Ishikawa (cell line): ENCODE measurements around the gene PER2.

ENCODE experiments used
- CEBPB ChIP-seq: IDR thresholded peaks from 2 replicates; pipeline ENCODE4 v1.6.1; 2012
- CREB1 ChIP-seq: IDR thresholded peaks from 2 replicates; pipeline ENCODE4 v1.6.1; 2012; ENCODE audit warnings: low read depth
- EGR1 ChIP-seq: IDR thresholded peaks from 2 replicates; pipeline ENCODE4 v1.6.1; 2012
- EP300 ChIP-seq: IDR thresholded peaks from 2 replicates; pipeline ENCODE4 v1.6.1; 2012; ENCODE audit warnings: borderline replicate concordance
- RAD21 ChIP-seq: IDR thresholded peaks from 2 replicates; pipeline ENCODE4 v1.6.1; 2012; ENCODE audit warnings: low read depth
- REST ChIP-seq: IDR thresholded peaks from 2 replicates; pipeline ENCODE4 v1.6.1; 2012; ENCODE audit warnings: low read depth, mild to moderate bottlenecking
- TAF1 ChIP-seq: IDR thresholded peaks from 2 replicates; pipeline ENCODE4 v1.6.1; 2012; ENCODE audit warnings: low read depth, mild to moderate bottlenecking
- TCF12 ChIP-seq: IDR thresholded peaks from 2 replicates; pipeline ENCODE4 v1.6.1; 2012; ENCODE audit warnings: low read depth
- USF1 ChIP-seq: IDR thresholded peaks from 2 replicates; pipeline ENCODE4 v1.6.1; 2012
- TF ChIP-seq, protein P1 (sequence below): IDR thresholded peaks from 2 replicates; pipeline ENCODE4 v1.6.1; 2012

DNA sequence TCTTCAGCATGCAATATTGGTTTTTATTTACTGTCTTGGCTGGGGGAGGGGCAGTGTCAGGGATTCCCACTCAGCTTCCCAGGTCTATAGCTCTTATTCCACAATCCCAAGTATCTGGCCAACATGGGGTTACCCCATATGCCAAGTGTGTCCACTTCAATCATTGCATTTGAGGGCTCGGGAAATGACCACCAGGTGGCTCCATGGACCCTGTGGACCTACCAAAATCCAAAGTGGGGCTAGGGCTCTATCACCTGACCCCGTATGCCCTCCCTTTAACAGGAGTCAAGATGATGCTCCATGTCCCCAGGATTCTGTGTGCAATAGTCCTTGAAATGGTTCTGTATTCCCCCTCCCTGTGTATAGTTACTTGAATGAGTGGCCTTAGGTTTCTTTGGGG lies 19.8 kb upstream of the PER2 start:
- TF ChIP-seq REST (no peak), TAF1 (no peak), RAD21 (peak; percentile 48; the same call in 1 of the 2 replicates), CREB1 (no peak), CEBPB (no peak), USF1 (no peak), EP300 (no peak), EGR1 (no peak), TCF12 (no peak)
- TF ChIP-seq, protein P1, sequence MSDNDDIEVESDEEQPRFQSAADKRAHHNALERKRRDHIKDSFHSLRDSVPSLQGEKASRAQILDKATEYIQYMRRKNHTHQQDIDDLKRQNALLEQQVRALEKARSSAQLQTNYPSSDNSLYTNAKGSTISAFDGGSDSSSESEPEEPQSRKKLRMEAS: no peak
